Muscle layer of duodenum (tissue), 2 donors: ENCODE measurements around the gene PIGQ.

Source experiments
- H3K27ac ChIP-seq: one replicate; pipeline ENCODE4 v1.7.0; 2013; ENCODE audit warnings: mild to moderate bottlenecking, low read length
- H3K27me3 ChIP-seq: one replicate; pipeline ENCODE4 v1.7.0; 2013; ENCODE audit warnings: low read depth, mild to moderate bottlenecking, control low read depth, low read length
- H3K36me3 ChIP-seq, 2 donors: one replicate each; pipeline ENCODE4 v1.7.0; 2013; ENCODE audit warnings: low read length in 2 of 2, control low read depth in 1 of 2, mild to moderate bottlenecking in 1 of 2; ENCODE audit not compliant: insufficient read depth in 2 of 2, control insufficient read depth in 1 of 2
- H3K4me1 ChIP-seq, 2 donors: one replicate each; pipeline ENCODE4 v1.7.0; 2013; ENCODE audit warnings: low read length in 2 of 2, mild to moderate bottlenecking in 2 of 2, control low read depth in 1 of 2, moderate library complexity in 1 of 2; ENCODE audit not compliant: insufficient read depth in 2 of 2, control insufficient read depth in 1 of 2
- H3K4me3 ChIP-seq, 2 donors: one replicate each; pipeline ENCODE4 v1.7.0; 2013; ENCODE audit warnings: low read length in 2 of 2, low read depth in 1 of 2, mild to moderate bottlenecking in 1 of 2
- H3K9me3 ChIP-seq, 2 donors: one replicate each; pipeline ENCODE4 v1.7.0; 2013; ENCODE audit warnings: low read length in 2 of 2, control low read depth in 1 of 2, mild to moderate bottlenecking in 1 of 2; ENCODE audit not compliant: control insufficient read depth in 1 of 2
- donor health status: healthy.

PIGQ gene

DNA sequence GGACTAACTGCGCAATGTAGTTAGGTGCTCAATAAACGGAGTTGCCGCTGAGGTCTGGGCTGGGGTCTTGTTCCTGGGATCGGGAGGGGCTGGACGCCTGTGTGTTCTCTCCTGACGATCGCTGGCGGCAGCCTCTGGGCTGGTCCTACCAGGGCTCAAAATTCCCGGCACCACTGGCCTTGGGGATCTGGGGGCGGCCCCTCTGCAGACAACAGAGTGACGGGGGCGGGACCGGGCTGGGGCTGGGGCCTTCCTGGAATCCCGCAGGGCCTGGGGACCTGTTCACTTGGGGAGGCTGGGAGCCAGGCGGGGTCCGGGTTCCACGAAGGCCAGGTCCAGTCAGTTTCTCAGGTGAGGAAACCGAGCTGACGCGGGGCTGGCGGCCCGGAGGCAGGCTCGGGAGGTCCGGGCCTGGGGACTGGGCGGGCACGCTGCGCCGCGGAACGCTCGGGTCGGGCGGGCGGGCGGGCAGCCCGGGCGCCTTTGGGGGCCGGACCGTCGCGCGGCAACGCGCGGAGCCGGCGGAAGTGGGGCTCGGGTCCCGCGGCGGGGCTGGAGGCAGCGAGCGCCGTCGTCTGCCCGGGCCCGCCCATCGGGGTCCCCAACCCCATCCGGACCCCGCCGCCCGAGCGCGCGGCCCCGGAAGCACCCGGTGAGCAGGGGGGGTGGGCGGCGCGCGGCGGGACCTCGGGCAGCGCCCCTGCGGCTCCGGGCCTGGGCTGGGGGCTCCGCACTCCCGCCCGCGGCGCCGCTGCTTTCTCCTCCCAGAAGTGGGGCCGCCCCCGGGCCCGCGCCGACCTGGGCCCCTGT lies at the start of gene PIGQ:
Gene PIGQ (plus strand): TSS at position 524 of the 810 bp plus-strand sequence. CDS start 4,107 bp downstream, outside the sequence.
- Histone ChIP-seq H3K27me3 (no peaks in the 10 kb centered on the region), H3K36me3 (peaks cover 0 to 17% of the 10 kb centered on the region in 2 donors), H3K4me1 (peaks cover 10 to 40% of the 10 kb centered on the region in 2 donors), H3K9me3 (no peaks in the 10 kb centered on the region), H3K27ac (peak within 1 kb of the TSS; percentile 60), H3K4me3 (peak within 1 kb of the TSS; percentile 74 to 92)

DNA sequence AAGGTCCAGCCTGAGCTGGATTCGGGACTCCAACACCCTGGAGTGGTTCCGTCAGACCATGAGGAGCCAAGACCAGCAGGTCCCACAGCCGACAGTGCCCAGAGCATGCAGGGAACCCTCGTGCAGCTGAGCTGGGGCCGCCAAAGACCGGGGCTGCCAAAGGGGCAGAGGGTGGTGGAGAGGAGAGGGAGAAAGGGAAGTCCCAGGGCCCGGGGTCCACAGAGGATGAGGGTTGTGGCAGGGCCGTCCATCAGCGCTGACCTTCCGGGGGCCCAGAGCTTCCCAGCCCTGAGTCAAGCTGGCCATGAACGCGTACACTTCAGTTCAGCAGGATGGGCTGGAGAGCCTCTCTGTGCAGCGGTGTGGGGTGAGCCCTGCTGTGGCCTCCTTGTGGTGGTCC lies 48.9 kb upstream of the PIGQ start:
- H3K9me3 ChIP-seq = no peaks in the 10 kb centered on the region
- H3K27ac ChIP-seq = no peak overlapping the region
- peaks cover 6% of the 10 kb centered on the region in 2 donors for H3K4me1 ChIP-seq
- H3K36me3 ChIP-seq = peaks cover 6 to 31% of the 10 kb centered on the region in 2 donors
- H3K27me3 ChIP-seq = no peaks in the 10 kb centered on the region
- no peak overlapping the region for H3K4me3 ChIP-seq

DNA sequence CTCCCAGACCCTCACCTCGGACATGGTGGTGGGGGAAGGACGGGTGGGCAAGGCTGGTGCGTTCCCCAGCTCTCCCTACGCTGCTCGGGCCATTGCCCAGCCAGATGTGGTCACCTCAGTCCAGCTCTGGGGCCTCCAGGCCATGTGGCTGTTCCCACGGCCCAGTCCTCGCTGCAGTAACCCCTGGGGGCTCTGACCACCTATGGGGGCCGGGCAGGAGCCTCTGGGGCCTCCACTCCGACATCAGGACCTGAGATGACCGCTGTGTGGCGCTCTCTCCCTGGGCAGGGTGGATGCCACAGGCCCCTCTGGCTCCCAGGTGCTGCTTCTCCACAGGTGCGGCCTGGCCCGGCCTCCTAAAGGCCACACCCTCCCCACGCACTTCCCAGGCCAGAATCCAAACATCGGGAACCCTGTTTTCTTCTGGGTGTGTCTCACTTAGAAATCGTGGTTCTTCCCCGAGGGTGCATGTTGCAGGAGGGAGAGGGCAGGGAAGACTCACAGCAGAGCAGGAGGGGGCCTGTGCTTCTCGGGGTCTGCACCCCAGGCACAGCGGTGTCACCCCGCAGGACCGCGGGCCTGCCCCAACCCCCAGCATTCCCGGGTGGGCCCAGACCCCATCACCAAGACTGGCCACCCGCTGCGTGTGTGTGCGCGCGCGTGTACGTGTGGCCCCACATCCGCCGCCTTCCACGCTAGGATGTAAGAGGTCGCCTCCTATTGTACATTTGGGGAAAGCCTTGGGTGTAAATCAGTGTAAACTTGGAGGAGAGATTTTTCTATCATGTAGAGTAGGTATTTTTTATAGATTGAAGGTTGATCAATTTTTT lies 48.2 kb upstream of the PIGQ start:
- Histone ChIP-seq H3K27me3 (no peaks in the 10 kb centered on the region), H3K4me1 (peaks cover 13% of the 10 kb centered on the region in 2 donors), H3K9me3 (no peaks in the 10 kb centered on the region), H3K4me3 (no peak overlapping the region), H3K27ac (no peak overlapping the region), H3K36me3 (peaks cover 6 to 26% of the 10 kb centered on the region in 2 donors)

DNA sequence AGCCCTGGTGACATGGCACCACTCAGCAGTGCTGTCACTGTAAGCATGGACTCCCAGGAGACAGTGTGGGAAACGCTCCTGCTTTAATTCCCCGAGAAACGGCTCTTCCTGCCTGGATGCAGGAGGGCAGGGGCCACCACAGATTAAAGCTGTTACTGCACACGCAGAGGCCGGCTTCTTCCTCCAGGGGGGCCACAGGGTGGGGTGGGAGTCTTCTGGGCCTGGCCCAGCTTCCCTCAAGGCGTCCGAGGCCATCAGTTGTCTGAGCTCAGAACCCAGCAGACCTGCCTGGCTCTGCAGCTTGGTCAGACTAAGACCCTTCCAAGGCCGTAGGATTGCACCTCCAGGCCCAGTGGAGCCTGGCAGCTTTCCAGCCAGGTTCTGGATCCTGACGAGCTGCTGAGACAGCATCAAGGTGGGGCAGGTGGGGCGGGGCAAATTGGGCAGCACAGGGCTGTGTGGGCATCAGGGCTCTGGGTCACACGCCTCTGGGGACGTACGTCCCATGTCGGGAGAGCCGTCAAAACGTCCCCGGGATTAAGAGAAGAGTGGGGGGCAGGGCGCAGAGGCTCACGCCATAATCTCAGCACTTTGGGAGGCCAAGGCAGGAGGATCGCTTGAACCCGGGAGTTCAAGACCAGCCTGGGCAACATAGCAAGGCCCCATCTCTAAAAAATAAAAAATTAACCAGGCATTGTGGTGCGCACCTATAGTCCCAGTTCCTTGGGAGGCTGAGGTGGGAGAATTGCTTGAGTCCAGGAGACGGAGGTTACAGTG lies 47.3 kb upstream of the PIGQ start:
- peaks cover 6 to 26% of the 10 kb centered on the region in 2 donors for H3K36me3 ChIP-seq
- H3K27ac ChIP-seq = no peak overlapping the region
- H3K4me3 ChIP-seq = no peak overlapping the region
- H3K4me1 ChIP-seq = peaks cover 13 to 15% of the 10 kb centered on the region in 2 donors
- H3K27me3 ChIP-seq = no peaks in the 10 kb centered on the region
- H3K9me3 ChIP-seq = no peaks in the 10 kb centered on the region

DNA sequence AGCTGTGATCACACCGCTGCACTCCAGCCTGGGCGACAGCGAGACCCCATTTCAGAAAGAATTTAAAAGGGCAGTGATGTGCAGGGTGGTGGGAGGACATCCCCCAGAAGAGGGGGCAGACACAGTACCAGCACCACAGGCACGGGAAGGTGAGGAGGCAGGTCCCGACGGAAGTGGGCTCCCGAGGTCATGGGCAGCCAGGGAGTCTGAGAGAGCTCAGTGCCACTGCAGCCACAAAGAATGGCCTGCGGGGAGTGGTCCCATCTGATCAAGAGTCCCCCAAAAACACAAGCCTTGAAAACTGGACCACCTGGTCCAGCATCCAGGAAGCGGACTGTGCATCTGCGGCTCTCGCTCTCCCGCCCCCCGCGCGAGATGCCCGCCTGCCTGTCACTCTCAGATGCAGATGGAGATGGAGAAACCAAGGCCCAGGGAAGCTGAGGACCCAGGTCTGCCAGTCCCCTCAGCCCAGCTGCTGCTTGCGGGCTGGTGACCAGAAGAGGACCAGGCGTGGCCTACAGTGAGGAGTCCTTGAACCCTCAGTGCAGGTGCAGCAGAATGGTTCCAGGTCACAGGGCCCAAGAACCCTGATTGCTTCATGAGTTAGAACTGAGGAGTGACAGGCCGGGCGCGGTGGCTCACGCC lies 46.5 kb upstream of the PIGQ start:
- H3K27ac ChIP-seq = no peak overlapping the region

DNA sequence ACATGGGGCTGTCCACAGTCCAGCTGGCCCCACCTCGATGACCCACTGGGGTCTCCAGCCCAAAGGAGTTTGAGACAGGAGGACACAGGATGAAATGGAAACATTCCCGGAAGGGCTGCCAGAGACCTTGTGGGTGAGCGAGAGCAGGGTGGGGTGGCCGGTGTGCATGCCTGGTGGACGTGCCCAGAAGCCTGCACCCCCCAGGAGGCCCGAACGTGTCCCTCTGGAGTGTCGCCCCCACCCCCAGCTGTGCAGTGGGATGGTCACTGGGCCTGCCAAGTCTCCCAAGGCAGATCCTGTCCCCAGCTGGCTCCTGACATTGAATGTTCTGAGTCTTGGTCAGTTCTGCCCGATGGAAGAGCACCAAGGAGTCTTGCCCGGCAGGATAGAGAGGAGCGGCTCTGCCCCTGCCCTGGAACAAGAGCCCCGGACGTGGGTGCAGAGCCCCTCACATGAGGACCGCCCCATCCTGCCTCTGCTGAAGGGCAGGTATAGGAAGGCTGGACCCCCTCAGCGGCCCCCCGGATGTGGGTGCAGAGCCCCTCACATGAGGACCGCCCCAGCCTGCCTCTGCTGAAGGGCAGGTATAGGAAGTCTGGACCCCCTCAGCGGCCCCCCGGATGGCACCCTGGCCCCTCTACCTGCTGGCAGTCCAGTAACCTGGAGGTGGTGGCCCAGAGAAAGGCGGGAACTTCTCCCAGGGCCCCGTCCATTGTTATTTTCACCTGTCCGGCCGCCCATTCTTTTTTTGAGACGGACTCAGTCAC lies 45.3 kb upstream of the PIGQ start:
- no peak overlapping the region for H3K27ac ChIP-seq
- no peaks in the 10 kb centered on the region for H3K27me3 ChIP-seq
- H3K9me3 ChIP-seq = no peaks in the 10 kb centered on the region
- H3K36me3 ChIP-seq = peaks cover 6 to 19% of the 10 kb centered on the region in 2 donors
- no peak overlapping the region for H3K4me3 ChIP-seq
- H3K4me1 ChIP-seq = peaks cover 13 to 25% of the 10 kb centered on the region in 2 donors

More for the DNA sequence above, 46.5 kb upstream of the PIGQ start:
- Histone ChIP-seq H3K27me3 (no peaks in the 10 kb centered on the region), H3K9me3 (no peaks in the 10 kb centered on the region), H3K4me1 (peaks cover 13 to 15% of the 10 kb centered on the region in 2 donors), H3K36me3 (peaks cover 6 to 26% of the 10 kb centered on the region in 2 donors), H3K4me3 (no peak overlapping the region)

DNA sequence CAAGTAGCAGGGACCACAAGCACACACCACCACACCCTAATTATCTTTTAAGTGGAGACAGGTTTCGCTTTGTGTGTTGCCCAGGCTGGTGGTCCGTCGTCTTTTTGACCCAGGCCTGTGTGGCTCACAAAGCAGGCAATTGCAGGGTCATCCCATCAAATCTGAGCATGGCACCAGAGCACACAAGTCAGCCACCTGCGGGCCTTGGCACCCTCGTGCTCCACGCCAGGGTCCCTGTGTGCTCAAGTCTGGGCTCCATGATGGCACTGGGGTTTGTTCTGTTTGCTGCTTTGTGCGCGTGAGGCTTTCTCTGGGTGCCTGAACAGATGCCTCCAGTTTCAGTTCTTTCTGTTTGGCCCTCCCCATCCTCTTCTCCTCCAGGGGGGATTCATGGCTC lies 44.6 kb upstream of the PIGQ start:
- Histone ChIP-seq H3K4me3 (no peak overlapping the region), H3K36me3 (peaks cover 6 to 12% of the 10 kb centered on the region in 2 donors), H3K4me1 (peaks cover 13 to 29% of the 10 kb centered on the region in 2 donors), H3K27me3 (no peaks in the 10 kb centered on the region), H3K9me3 (no peaks in the 10 kb centered on the region), H3K27ac (no peak overlapping the region)

DNA sequence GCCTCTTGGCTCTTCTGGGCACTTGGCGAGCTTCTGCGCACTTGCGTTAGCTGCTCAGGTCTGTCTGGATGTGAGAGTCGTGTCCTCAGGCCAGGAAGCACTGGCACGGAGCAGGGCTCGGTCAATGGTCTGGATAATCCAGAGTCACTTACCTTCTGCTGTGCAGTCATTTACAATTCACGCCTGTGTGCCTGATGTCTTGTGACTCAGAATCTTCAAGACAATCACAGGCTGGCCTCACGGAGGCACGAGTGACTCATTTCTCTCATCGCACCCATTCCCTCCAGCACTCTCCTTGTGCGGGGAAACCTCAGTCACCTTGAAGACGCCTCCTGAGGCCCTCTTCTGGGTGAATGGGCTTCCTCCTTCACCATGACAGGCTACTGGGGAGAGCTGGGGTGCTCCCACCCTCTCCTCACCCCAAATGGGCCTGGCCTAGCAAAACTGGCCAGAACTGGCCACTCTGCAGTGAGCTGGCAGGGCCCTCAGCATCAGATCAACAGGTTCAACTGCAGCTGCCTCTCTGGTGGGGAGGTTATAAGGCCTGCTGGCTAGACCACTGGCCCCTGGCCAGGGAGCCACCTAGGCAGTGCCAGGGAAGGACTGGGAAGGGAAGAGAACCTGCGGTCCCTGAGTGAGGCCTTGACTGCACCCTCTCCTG lies 44.1 kb upstream of the PIGQ start:
- no peak overlapping the region for H3K27ac ChIP-seq
- H3K4me1 ChIP-seq = peaks cover 13 to 34% of the 10 kb centered on the region in 2 donors
- H3K27me3 ChIP-seq = no peaks in the 10 kb centered on the region
- H3K36me3 ChIP-seq = peaks cover under 1 to 7% of the 10 kb centered on the region in 2 donors
- H3K4me3 ChIP-seq = peak overlapping the region; percentile 70 to 76
- H3K9me3 ChIP-seq = no peaks in the 10 kb centered on the region

DNA sequence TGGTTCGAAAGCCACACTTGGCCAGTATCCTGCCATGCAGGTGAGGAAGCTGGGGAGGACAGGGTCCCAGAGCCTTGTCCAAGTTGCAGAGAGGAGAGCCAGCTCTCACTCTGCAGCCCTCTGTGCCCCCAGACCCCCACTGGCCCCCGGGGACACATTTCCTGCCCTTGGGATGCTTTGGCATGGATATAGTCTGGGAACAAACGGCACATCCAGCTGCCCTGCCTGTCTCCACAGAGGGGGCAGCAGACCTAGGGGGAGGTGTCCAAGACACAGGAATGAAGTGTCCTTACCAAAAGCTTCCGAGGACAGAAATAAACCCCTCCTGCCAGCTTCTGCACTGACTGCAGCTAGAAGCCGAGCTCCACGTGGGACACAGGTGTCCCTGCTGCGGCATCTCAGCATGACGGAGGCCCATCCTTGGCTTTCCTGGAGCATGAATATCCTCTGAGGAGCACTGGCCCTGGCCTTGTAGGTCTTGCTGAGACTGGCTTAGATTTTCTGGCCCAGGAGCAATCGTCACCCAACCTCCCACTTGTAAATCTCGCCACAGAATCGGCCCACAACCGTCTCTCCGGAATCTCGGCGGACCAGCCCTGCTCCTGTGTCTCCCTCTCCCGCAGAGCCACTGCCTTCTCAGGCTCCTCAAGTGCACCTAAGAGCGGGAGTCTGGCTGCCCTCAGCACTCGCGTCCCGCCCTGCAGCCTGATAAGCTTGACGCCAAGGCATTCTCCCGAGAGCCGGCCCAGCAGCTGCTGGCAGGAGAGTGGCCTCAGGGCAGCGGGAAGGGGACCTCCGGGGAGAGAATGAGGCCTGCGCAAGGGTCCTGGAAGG lies 43.4 kb upstream of the PIGQ start:
- Histone ChIP-seq H3K4me1 (peaks cover 13 to 36% of the 10 kb centered on the region in 2 donors), H3K27me3 (no peaks in the 10 kb centered on the region), H3K4me3 (peak overlapping the region; percentile 70 to 76), H3K27ac (peak overlapping the region; percentile 78), H3K9me3 (no peaks in the 10 kb centered on the region), H3K36me3 (no peaks in the 10 kb centered on the region)
